ENCODE results near the gene KRT32. TPM values are rescaled to one million over a fixed set of nuclear protein-coding genes. Genes with fewer than 3 reads are reported as not detected.

The KRT32 gene
- total and polyA plus RNA-seq, 12 donors: not detected

GRCh38 chr17:41442739-41443138 lies 24.4 kb downstream of the KRT32 start:
- H3K4me3 ChIP-seq: no peak overlapping the region
- H3K4me1 ChIP-seq (replicated peaks in 1 of 2): peaks cover 0 to 5% of the 10 kb centered on the region in 2 donors
- WGBS, 4 donors: 61 to 70% (median 67%) methylated on average over 4 of the region's 4 CpGs
- H3K9me3 ChIP-seq (replicated peaks in 1 of 3): no peaks in the 10 kb centered on the region
- H3K27me3 ChIP-seq: no peaks in the 10 kb centered on the region
- DNase-seq: no peak
- intact Hi-C loops (cut with DNase I): no loop called here
- H3K36me3 ChIP-seq (replicated peaks in 1 of 2): no peaks in the 10 kb centered on the region
- H3K27ac ChIP-seq: no peak overlapping the region
- TF ChIP-seq CTCF (IDR thresholded peaks at IDR 0.05) (no peak), POLR2A (IDR thresholded peaks at IDR 0.05) (no peak)

- no peaks in the 10 kb centered on the region for H3K9me3 ChIP-seq (replicated peaks in 1 of 3)
- no peak within 1 kb of the TSS for H3K4me3 ChIP-seq
- no peaks in the 10 kb centered on the region for H3K36me3 ChIP-seq (replicated peaks in 1 of 2)
- H3K4me1 ChIP-seq (replicated peaks in 1 of 2): no peaks in the 10 kb centered on the region
- no peak for DNase-seq
- intact Hi-C loops (cut with DNase I): no loop called here
- TF ChIP-seq POLR2A (IDR thresholded peaks at IDR 0.05) (no peak), CTCF (IDR thresholded peaks at IDR 0.05) (no peak)
- H3K27ac ChIP-seq: no peak within 1 kb of the TSS
- WGBS, 4 donors: 87 to 100% (median 94%) methylated on average over 3 to 10 of the region's 10 CpGs
- H3K27me3 ChIP-seq: no peaks in the 10 kb centered on the region
Measured at GRCh38 chr17:41440531-41441033, 26.6 kb downstream of the KRT32 start, which contains the start of gene KRT38. Gene KRT38 (minus strand): TSS chr17:41440983. CDS start chr17:41440921, 62 bp downstream.

GRCh38 chr17:41439375-41439774 lies 27.8 kb downstream of the KRT32 start:
- WGBS, 4 donors: 62 to 88% (median 79%) methylated on average over 4 to 5 of the region's 5 CpGs
- no peaks in the 10 kb centered on the region for H3K27me3 ChIP-seq
- no peaks in the 10 kb centered on the region for H3K4me1 ChIP-seq (replicated peaks in 1 of 2)
- H3K27ac ChIP-seq: no peak overlapping the region
- no peak for TF ChIP-seq POLR2A (IDR thresholded peaks at IDR 0.05)
- no peak for TF ChIP-seq CTCF (IDR thresholded peaks at IDR 0.05)
- H3K9me3 ChIP-seq (replicated peaks in 1 of 3): no peaks in the 10 kb centered on the region
- H3K36me3 ChIP-seq (replicated peaks in 1 of 2): no peaks in the 10 kb centered on the region
- DNase-seq: no peak
- H3K4me3 ChIP-seq: no peak overlapping the region
- intact Hi-C loops (cut with DNase I): no loop called here

GRCh38 chr17:41437769-41438168 lies 29.4 kb downstream of the KRT32 start:
- H3K27me3 ChIP-seq: no peaks in the 10 kb centered on the region
- 85 to 92% (median 89%) methylated on average over 9 of the region's 9 CpGs for WGBS, 4 donors
- no peak for DNase-seq

More at GRCh38 chr17:41437769-41438168, 29.4 kb downstream of the KRT32 start:
- Histone ChIP-seq H3K4me3 (no peak overlapping the region), H3K27ac (no peak overlapping the region), H3K4me1 (replicated peaks in 1 of 2) (no peaks in the 10 kb centered on the region), H3K9me3 (replicated peaks in 1 of 3) (no peaks in the 10 kb centered on the region), H3K36me3 (replicated peaks in 1 of 2) (no peaks in the 10 kb centered on the region)
- no peak for TF ChIP-seq CTCF (IDR thresholded peaks at IDR 0.05)
- no peak for TF ChIP-seq POLR2A (IDR thresholded peaks at IDR 0.05)
- intact Hi-C loops (cut with DNase I): no loop called here
